ENCODE data around the gene SLC12A6.

GRCh38 chr15:34336231-34336990 lies 1.2 kb downstream of the SLC12A6 start:
- TF ChIP-seq, protein P1, sequence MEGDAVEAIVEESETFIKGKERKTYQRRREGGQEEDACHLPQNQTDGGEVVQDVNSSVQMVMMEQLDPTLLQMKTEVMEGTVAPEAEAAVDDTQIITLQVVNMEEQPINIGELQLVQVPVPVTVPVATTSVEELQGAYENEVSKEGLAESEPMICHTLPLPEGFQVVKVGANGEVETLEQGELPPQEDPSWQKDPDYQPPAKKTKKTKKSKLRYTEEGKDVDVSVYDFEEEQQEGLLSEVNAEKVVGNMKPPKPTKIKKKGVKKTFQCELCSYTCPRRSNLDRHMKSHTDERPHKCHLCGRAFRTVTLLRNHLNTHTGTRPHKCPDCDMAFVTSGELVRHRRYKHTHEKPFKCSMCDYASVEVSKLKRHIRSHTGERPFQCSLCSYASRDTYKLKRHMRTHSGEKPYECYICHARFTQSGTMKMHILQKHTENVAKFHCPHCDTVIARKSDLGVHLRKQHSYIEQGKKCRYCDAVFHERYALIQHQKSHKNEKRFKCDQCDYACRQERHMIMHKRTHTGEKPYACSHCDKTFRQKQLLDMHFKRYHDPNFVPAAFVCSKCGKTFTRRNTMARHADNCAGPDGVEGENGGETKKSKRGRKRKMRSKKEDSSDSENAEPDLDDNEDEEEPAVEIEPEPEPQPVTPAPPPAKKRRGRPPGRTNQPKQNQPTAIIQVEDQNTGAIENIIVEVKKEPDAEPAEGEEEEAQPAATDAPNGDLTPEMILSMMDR (IDR thresholded peaks at IDR 0.05), result no peak
- no peak for TF ChIP-seq POLR2A (IDR thresholded peaks at IDR 0.05)
